Parietal lobe (tissue), 1 donor: ENCODE data around the gene UNC119. TPM values are rescaled to one million over a fixed set of nuclear protein-coding genes. Genes with fewer than 3 reads are reported as not detected.

Source experiments
- total RNA-seq: library from RNA; depleted of rRNA; stranded (reverse); fragments of >200 nt; gene quantifications from one replicate; pipeline ENCODE4 v1.2.3, GENCODE V29; 2014

Gene UNC119
- 34.4 TPM for total RNA-seq

GRCh38 chr17:28552176-28552999, at the start of gene UNC119:
Gene UNC119 (minus strand): TSS chr17:28552624. CDS start chr17:28552557, 67 bp downstream.

GRCh38 chr17:28598799-28599310, 46.4 kb upstream of the UNC119 start, which contains the start of gene SPAG5:
Gene SPAG5 (minus strand): TSS chr17:28599025. CDS start chr17:28598946, 79 bp downstream.

GRCh38 chr17:28576758-28577465, 24.5 kb upstream of the UNC119 start, which contains the start of gene ALDOC:
Gene ALDOC (minus strand): TSS chr17:28576895. CDS start chr17:28575532, 1,363 bp downstream.

GRCh38 chr17:28571361-28572122, 19.1 kb upstream of the UNC119 start, which contains the start of gene PIGS:
Gene PIGS (minus strand): TSS chr17:28571524. CDS start chr17:28571496, 28 bp downstream.

GRCh38 chr17:28505986-28506665, 46.3 kb downstream of the UNC119 start, which contains the start of gene FOXN1:
Gene FOXN1 (plus strand): TSS chr17:28506348. CDS start chr17:28523970, 17,622 bp downstream.

Other genes starting within 250 kb of the UNC119 start
- 25.7 TPM for gene TMEM97, start 233.4 kb downstream of the UNC119 start, total RNA-seq
- 42.3 TPM for gene IFT20, start 217.2 kb downstream of the UNC119 start, total RNA-seq
- 33.2 TPM for gene TNFAIP1, start 216.9 kb downstream of the UNC119 start, total RNA-seq
- 37.9 TPM for gene POLDIP2, start 195.1 kb downstream of the UNC119 start, total RNA-seq
- gene SEBOX, start 187.4 kb downstream of the UNC119 start, total RNA-seq: not detected
- 0.63 TPM for gene VTN, start 182.3 kb downstream of the UNC119 start, total RNA-seq
- 54.1 TPM for gene SARM1, start 180.9 kb downstream of the UNC119 start, total RNA-seq
- gene SLC46A1, start 146.4 kb downstream of the UNC119 start, total RNA-seq: 22.8 TPM
- gene SLC13A2, start 79.0 kb downstream of the UNC119 start, total RNA-seq: not detected
- gene FOXN1, start 46.3 kb downstream of the UNC119 start, total RNA-seq: not detected
- gene PIGS, start 18.9 kb upstream of the UNC119 start, total RNA-seq: 24.4 TPM
- gene ALDOC, start 24.3 kb upstream of the UNC119 start, total RNA-seq: 71.1 TPM
- gene SPAG5, start 46.4 kb upstream of the UNC119 start, total RNA-seq: 17.8 TPM
- gene RSKR, start 61.6 kb upstream of the UNC119 start, total RNA-seq: 62.0 TPM
- gene BLTP2, start 92.5 kb upstream of the UNC119 start, total RNA-seq: 200 TPM
- 36.0 TPM for gene SDF2, start 109.3 kb upstream of the UNC119 start, total RNA-seq
- gene SUPT6H, start 109.6 kb upstream of the UNC119 start, total RNA-seq: 67.0 TPM
- 5.0 TPM for gene PROCA1, start 159.3 kb upstream of the UNC119 start, total RNA-seq
- gene RAB34, start 165.2 kb upstream of the UNC119 start, total RNA-seq: 15.3 TPM
- gene RPL23A, start 167.4 kb upstream of the UNC119 start, total RNA-seq: 305 TPM
- not detected for gene TLCD1, start 173.6 kb upstream of the UNC119 start, total RNA-seq
- 2.2 TPM for gene NEK8, start 176.2 kb upstream of the UNC119 start, total RNA-seq
- 48.8 TPM for gene TRAF4, start 191.4 kb upstream of the UNC119 start, total RNA-seq